SK-N-SH treated with all-trans-retinoic acid at 6 μM for 48 hours (cell line): ENCODE data around the gene IP6K3.

ENCODE experiments used
- BACH2 ChIP-seq: fragments of 250-450 bp; sonication (Bioruptor Pico); IDR thresholded peaks from 2 replicates; pipeline ENCODE4 v1.9.0; 2021; ENCODE audit warnings: mild to moderate bottlenecking, borderline replicate concordance
- CREB5 ChIP-seq: fragments of 250-450 bp; sonication (Bioruptor Pico); IDR thresholded peaks from 2 replicates; pipeline ENCODE4 v1.5.1; 2020; ENCODE audit warnings: low read depth, mild to moderate bottlenecking, moderate library complexity
- GLIS3 ChIP-seq: fragments of 250-450 bp; sonication (Bioruptor Pico); IDR thresholded peaks from 2 replicates; pipeline ENCODE4 v1.5.0; 2020; ENCODE audit warnings: mild to moderate bottlenecking, moderate library complexity
- PATZ1 ChIP-seq: fragments of 250-450 bp; sonication (Bioruptor Pico); IDR thresholded peaks from 2 replicates; pipeline ENCODE4 v1.8.0; 2020; ENCODE audit warnings: mild to moderate bottlenecking, moderate library complexity, borderline replicate concordance
- PPARA ChIP-seq: fragments of 250-450 bp; sonication (Bioruptor Pico); IDR thresholded peaks from 2 replicates; pipeline ENCODE4 v1.5.0; 2020; ENCODE audit warnings: mild to moderate bottlenecking, borderline replicate concordance
- TCF4 ChIP-seq: fragments of 250-450 bp; sonication (Bioruptor Pico); IDR thresholded peaks from 2 replicates; pipeline ENCODE4 v1.8.0; 2021; ENCODE audit warnings: mild to moderate bottlenecking, moderate library complexity, borderline replicate concordance
- ZC3H10 ChIP-seq: fragments of 250-450 bp; sonication (Bioruptor Pico); IDR thresholded peaks from 2 replicates; pipeline ENCODE4 v1.5.1; 2021; ENCODE audit warnings: mild to moderate bottlenecking, moderate library complexity
- ZFP3 ChIP-seq: fragments of 250-450 bp; sonication (Bioruptor Pico); IDR thresholded peaks from 2 replicates; pipeline ENCODE4 v1.5.0; 2020; ENCODE audit warnings: mild to moderate bottlenecking, moderate library complexity

GRCh38 chr6:33751771-33752645, 5.3 kb upstream of the IP6K3 start:
- TF ChIP-seq ZC3H10 (CRISPR knock-in tag) (no peak), GLIS3 (no peak), PPARA (no peak), ZFP3 (CRISPR knock-in tag) (no peak), TCF4 (CRISPR knock-in tag) (no peak), CREB5 (CRISPR knock-in tag) (no peak), PATZ1 (CRISPR knock-in tag) (no peak), BACH2 (CRISPR knock-in tag) (no peak)
